ENCODE results near the gene POLR2E. TPM values are rescaled to one million over a fixed set of nuclear protein-coding genes. Genes with fewer than 3 reads are reported as not detected.

Gene POLR2E
- 71.9 TPM for total RNA-seq (2013)
- polyA plus RNA-seq (100 to 1,000 TPM; 183 to 222 (median 195) TPM), polyA minus RNA-seq (83.7 and 138 TPM in 2 replicates), total RNA-seq (18.8 to 63.0 (median 43.3) reads per million in 11 experiments)

- peak; percentile 98 for DNase-seq
- Histone ChIP-seq H3K4me1 (ENCODE audit: control insufficient read depth in 1 of 2, insufficient read depth in 2 of 2, low read length in 2 of 2) (peaks cover 56 to 69% of the 10 kb centered on the region in 2 donors), H3K4me2 (replicated peaks; ENCODE audit: extremely low read depth, low read length, poor library complexity, severe bottlenecking) (peak within 1 kb of the TSS; percentile 91), H3K9me3 (replicated peaks in 1 of 2; ENCODE audit: control insufficient read depth in 1 of 2, insufficient read depth in 1 of 2, low read length in 2 of 2) (peaks cover 0 to 9% of the 10 kb centered on the region in 2 donors), H3K4me3 (replicated peaks in 1 of 3; ENCODE audit: low read depth in 2 of 3, low read length in 3 of 3) (peak within 1 kb of the TSS; percentile 58 to 98 (median 90)), H3K79me2 (ENCODE audit: insufficient read depth, low read length) (peaks cover 42% of the 10 kb centered on the region), H3K9ac (ENCODE audit: insufficient read depth, low read length, poor library complexity, severe bottlenecking) (peak within 1 kb of the TSS; percentile 81), H3K27me3 (ENCODE audit: control insufficient read depth in 2 of 2, insufficient read depth in 2 of 2, low read length in 2 of 2) (no peaks in the 10 kb centered on the region), H3K36me3 (replicated peaks in 1 of 2; ENCODE audit: control insufficient read depth in 1 of 2, insufficient read depth in 2 of 2, low read length in 2 of 2) (peaks cover 26 to 30% of the 10 kb centered on the region in 2 donors), H3K27ac (ENCODE audit: low read depth in 1 of 2, low read length in 2 of 2) (peak within 1 kb of the TSS; percentile 33 to 84), H2AFZ (ENCODE audit: insufficient read depth, low read depth, low read length, poor library complexity, severe bottlenecking) (no peak within 1 kb of the TSS), H4K20me1 (ENCODE audit: insufficient read depth, low read length) (peaks cover 37% of the 10 kb centered on the region)
- H3K4me1 Mint-ChIP-seq = peaks cover 53% of the 10 kb centered on the region
- peak within 1 kb of the TSS; percentile 92 to 95 for H3K4me3 Mint-ChIP-seq
- H3K27me3 Mint-ChIP-seq (ENCODE audit: low read depth in 3 of 3) = no peaks in the 10 kb centered on the region
- intact Hi-C loops (cut with micrococcal nuclease) = no loop called here
- peaks cover 7 to 12% (median 8%) of the 10 kb centered on the region in 7 donors for H3K9me3 Mint-ChIP-seq
- under 1% methylated on average over 81 of the region's 81 CpGs for WGBS (ENCODE audit: insufficient coverage)
- TF ChIP-seq CTCF (IDR thresholded peaks at IDR 0.05) = no peak
- H3K36me3 Mint-ChIP-seq = peaks cover 23 to 33% of the 10 kb centered on the region in 2 donors
- peak within 1 kb of the TSS; percentile 70 to 91 (median 82) for H3K27ac Mint-ChIP-seq
Observed at GRCh38 chr19:1094978-1095701, at the start of gene POLR2E. POLR2E (minus strand) TSS chr19:1095375; CDS start chr19:1095315, 60 bp downstream.

GRCh38 chr19:1144741-1145140 is 49.6 kb upstream of the POLR2E start:
- H3K4me3 ChIP-seq (replicated peaks in 1 of 3; ENCODE audit: low read depth in 2 of 3, low read length in 3 of 3) = no peak overlapping the region
- H3K4me1 ChIP-seq (ENCODE audit: control insufficient read depth in 1 of 2, insufficient read depth in 2 of 2, low read length in 2 of 2) = no peaks in the 10 kb centered on the region
- peaks cover 16% of the 10 kb centered on the region for H3K79me2 ChIP-seq (ENCODE audit: insufficient read depth, low read length)
- Mint-ChIP-seq H3K27ac (peak overlapping the region in 5 of 7 donors; percentile 4 to 68 (median 59)), H3K36me3 (peaks cover 54 to 75% of the 10 kb centered on the region in 2 donors), H3K4me1 (peaks cover 10% of the 10 kb centered on the region), H3K9me3 (peaks cover 0 to 13% (median 2%) of the 10 kb centered on the region in 7 donors), H3K27me3 (ENCODE audit: low read depth in 3 of 3) (peaks cover 0 to 3% (median 3%) of the 10 kb centered on the region in 3 donors), H3K4me3 (no peak overlapping the region)
- H3K27ac ChIP-seq (ENCODE audit: low read depth in 1 of 2, low read length in 2 of 2) = no peak overlapping the region
- peaks cover 53 to 84% of the 10 kb centered on the region in 2 donors for H3K36me3 ChIP-seq (replicated peaks in 1 of 2; ENCODE audit: control insufficient read depth in 1 of 2, insufficient read depth in 2 of 2, low read length in 2 of 2)
- no peak overlapping the region for H2AFZ ChIP-seq (ENCODE audit: insufficient read depth, low read depth, low read length, poor library complexity, severe bottlenecking)
- intact Hi-C loops (cut with micrococcal nuclease) = no loop called here
- H3K9me3 ChIP-seq (replicated peaks in 1 of 2; ENCODE audit: control insufficient read depth in 1 of 2, insufficient read depth in 1 of 2, low read length in 2 of 2) = no peaks in the 10 kb centered on the region
- no peak for TF ChIP-seq CTCF (IDR thresholded peaks at IDR 0.05)
- DNase-seq = no peak
- no peak overlapping the region for H3K9ac ChIP-seq (ENCODE audit: insufficient read depth, low read length, poor library complexity, severe bottlenecking)
- no peak overlapping the region for H3K4me2 ChIP-seq (replicated peaks; ENCODE audit: extremely low read depth, low read length, poor library complexity, severe bottlenecking)
- WGBS (ENCODE audit: insufficient coverage) = 100% methylated on average over 1 of the region's 1 CpG
- no peaks in the 10 kb centered on the region for H3K27me3 ChIP-seq (ENCODE audit: control insufficient read depth in 2 of 2, insufficient read depth in 2 of 2, low read length in 2 of 2)
- peaks cover 91% of the 10 kb centered on the region for H4K20me1 ChIP-seq (ENCODE audit: insufficient read depth, low read length)
